Esophagus muscularis mucosa (tissue), 4 donors: ENCODE measurements around the gene EIF2B5.

ENCODE experiments used
- CTCF ChIP-seq, 3 experiments: fragments of 200-600 bp in 2 of 3; fragments of 450-650 bp in 1 of 3; sonication (generic) in 2 of 3; IDR thresholded peaks; one replicate each; pipeline ENCODE4 v1.5.1; 2017 to 2019; ENCODE audit warnings: antibody characterized with exemption in 3 of 3, mild to moderate bottlenecking in 2 of 3, moderate library complexity in 1 of 3
- EP300 ChIP-seq: sonication (generic); formaldehyde crosslinking; IDR thresholded peaks from one replicate; pipeline ENCODE4 v1.6.1; 2017; ENCODE audit warnings: antibody characterized with exemption
- POLR2A ChIP-seq: fragments of 450-650 bp; IDR thresholded peaks from one replicate; pipeline ENCODE4 v1.6.1; 2017; ENCODE audit warnings: antibody characterized with exemption, moderate library complexity, mild to moderate bottlenecking, low read depth

- TF ChIP-seq CTCF (IDR thresholded peaks at IDR 0.05) (no peak), POLR2A (no peak), EP300 (no peak)
Observed at GRCh38 chr3:184185461-184186183, 50.5 kb downstream of the EIF2B5 start.
